Neural cell (in vitro differentiated cells): ENCODE data around the gene CUBN. TPM values are rescaled to one million over a fixed set of nuclear protein-coding genes. Genes with fewer than 3 reads are reported as not detected.

Experiments used
- H2AFZ ChIP-seq: fragments of 200-600, 300-800 bp; sonication (generic), shearing (Covaris generic); 2 replicates; pipeline ENCODE4 v1.6.0; 2014; ENCODE audit warnings: low read depth, mild to moderate bottlenecking, antibody characterized with exemption, low read length, moderate library complexity
- H3F3A ChIP-seq: fragments of 200-600 bp; shearing (Covaris generic); 2 replicates; pipeline ENCODE4 v1.6.1; 2016; ENCODE audit warnings: mild to moderate bottlenecking, moderate library complexity, mixed read lengths, antibody characterized with exemption, low read length; ENCODE audit not compliant: insufficient read depth, poor library complexity, severe bottlenecking
- H3K27ac ChIP-seq: fragments of 200-600, 300-800 bp; sonication (generic), shearing (Covaris generic); 2 replicates; pipeline ENCODE4 v1.5.1; 2014; ENCODE audit warnings: mild to moderate bottlenecking, low read length, moderate library complexity
- H3K27me3 ChIP-seq: fragments of 300-800, 200-600 bp; sonication (generic), shearing (Covaris generic); 2 replicates; pipeline ENCODE4 v1.6.0; 2014; ENCODE audit warnings: mild to moderate bottlenecking, low read depth, low read length, moderate library complexity; ENCODE audit not compliant: insufficient read depth
- H3K36me3 ChIP-seq: fragments of 300-800, 200-600 bp; sonication (generic), shearing (Covaris generic); 2 replicates; pipeline ENCODE4 v1.5.1; 2014; ENCODE audit warnings: mild to moderate bottlenecking, antibody characterized with exemption, low read length, moderate library complexity; ENCODE audit not compliant: insufficient read depth
- H3K4me2 ChIP-seq: fragments of 300-800, 200-600 bp; sonication (generic), shearing (Covaris generic); 2 replicates; pipeline ENCODE4 v1.6.0; 2014; ENCODE audit warnings: mild to moderate bottlenecking, low read length
- H3K4me3 ChIP-seq: fragments of 300-800, 200-600 bp; sonication (generic), shearing (Covaris generic); 2 replicates; pipeline ENCODE4 v1.5.1; 2014; ENCODE audit warnings: mild to moderate bottlenecking, low read length, moderate library complexity
- H3K79me2 ChIP-seq: fragments of 200-600 bp; shearing (Covaris generic); replicated peaks from 2 replicates; pipeline ENCODE4 v1.6.0; 2014; ENCODE audit warnings: mild to moderate bottlenecking, low read length, moderate library complexity; ENCODE audit not compliant: insufficient read depth
- H3K9ac ChIP-seq: fragments of 300-800, 200-600 bp; sonication (generic), shearing (Covaris generic); 2 replicates; pipeline ENCODE4 v1.6.1; 2016; ENCODE audit warnings: mild to moderate bottlenecking, low read length, mixed read lengths
- H3K9me2 ChIP-seq: fragments of 200-600 bp; shearing (Covaris generic); 2 replicates; pipeline ENCODE4 v1.6.1; 2016; ENCODE audit warnings: mild to moderate bottlenecking, low read length, mixed read lengths; ENCODE audit not compliant: insufficient read depth
- H3K9me3 ChIP-seq: fragments of 200-600, 300-800 bp; sonication (generic), shearing (Covaris generic); 2 replicates; pipeline ENCODE4 v1.6.1; 2016; ENCODE audit warnings: mild to moderate bottlenecking, mixed run types, low read length, moderate library complexity, mixed read lengths
- H4K20me1 ChIP-seq: fragments of 200-600 bp; shearing (Covaris generic); 2 replicates; pipeline ENCODE4 v1.6.1; 2016; ENCODE audit warnings: mild to moderate bottlenecking, mixed run types; ENCODE audit not compliant: insufficient read depth
- CTCF ChIP-seq: fragments of 450-650 bp; IDR thresholded peaks from 2 replicates; pipeline ENCODE4 v1.5.1; 2014; ENCODE audit warnings: antibody characterized with exemption, mild to moderate bottlenecking, moderate library complexity; ENCODE audit not compliant: poor library complexity, severe bottlenecking
- EZH2 ChIP-seq: fragments of 200-600, 300-800 bp; shearing (Covaris generic), sonication (generic); IDR thresholded peaks from 2 replicates; pipeline ENCODE4 v1.6.1; 2014; ENCODE audit warnings: antibody characterized with exemption, low read length, borderline replicate concordance, mild to moderate bottlenecking; ENCODE audit not compliant: insufficient read depth, poor library complexity, severe bottlenecking
- MXI1 ChIP-seq: fragments of 450-650 bp; conservative IDR thresholded peaks from 2 replicates; pipeline ENCODE4 v1.6.1; 2014; ENCODE audit warnings: antibody characterized with exemption, mild to moderate bottlenecking; ENCODE audit not compliant: poor library complexity, severe bottlenecking
- POLR2AphosphoS5 ChIP-seq: IDR thresholded peaks from 2 replicates; pipeline ENCODE4 v1.6.1; 2012
- REST ChIP-seq: IDR thresholded peaks from 2 replicates; pipeline ENCODE4 v1.6.1; 2012; ENCODE audit warnings: borderline replicate concordance
- SMC3 ChIP-seq: fragments of 450-650 bp; conservative IDR thresholded peaks from 2 replicates; pipeline ENCODE4 v1.6.1; 2014; ENCODE audit warnings: antibody characterized with exemption, mild to moderate bottlenecking, moderate library complexity; ENCODE audit not compliant: poor library complexity
- TAF1 ChIP-seq: IDR thresholded peaks from 2 replicates; pipeline ENCODE4 v1.6.1; 2012; ENCODE audit warnings: low read depth
- polyA plus RNA-seq: library from polyadenylated mRNA; depleted of rRNA; stranded (reverse); fragments of >200 nt; gene quantifications from 2 replicates; pipeline ENCODE4 v1.2.3, GENCODE V29; 2014

Gene CUBN
- polyA plus RNA-seq, 1 donor from 2014 or later: 7.1 TPM

GRCh38 chr10:17005621-17006566, 123.7 kb downstream of the CUBN start:
- H3K9me3 ChIP-seq: no peaks in the 10 kb centered on the region
- no peak overlapping the region for H3K4me2 ChIP-seq
- H3F3A ChIP-seq: no peaks in the 10 kb centered on the region
- H3K36me3 ChIP-seq: no peaks in the 10 kb centered on the region
- no peaks in the 10 kb centered on the region for H3K27me3 ChIP-seq
- H2AFZ ChIP-seq: no peak overlapping the region
- H3K27ac ChIP-seq: no peak overlapping the region
- H3K79me2 ChIP-seq: no peaks in the 10 kb centered on the region
- H3K4me3 ChIP-seq: no peak overlapping the region
- no peaks in the 10 kb centered on the region for H3K9me2 ChIP-seq
- no peak for TF ChIP-seq CTCF
- TF ChIP-seq REST: no peak
- no peak for TF ChIP-seq SMC3
- no peaks in the 10 kb centered on the region for H4K20me1 ChIP-seq
- H3K9ac ChIP-seq: no peak overlapping the region

GRCh38 chr10:17004801-17005380, 124.7 kb downstream of the CUBN start:
- no peaks in the 10 kb centered on the region for H3F3A ChIP-seq
- no peaks in the 10 kb centered on the region for H4K20me1 ChIP-seq
- no peaks in the 10 kb centered on the region for H3K27me3 ChIP-seq
- no peak overlapping the region for H3K4me2 ChIP-seq
- TF ChIP-seq POLR2AphosphoS5 (no peak), CTCF (no peak), SMC3 (no peak), EZH2 (no peak), TAF1 (no peak), MXI1 (no peak)
- no peaks in the 10 kb centered on the region for H3K79me2 ChIP-seq
- no peak overlapping the region for H3K4me3 ChIP-seq
- no peak overlapping the region for H3K9ac ChIP-seq
- H2AFZ ChIP-seq: no peak overlapping the region
- H3K27ac ChIP-seq: no peak overlapping the region
- no peaks in the 10 kb centered on the region for H3K36me3 ChIP-seq
- H3K9me2 ChIP-seq: no peaks in the 10 kb centered on the region
- H3K9me3 ChIP-seq: no peaks in the 10 kb centered on the region
